ENCODE data around the gene TMC8. TPM values are rescaled to one million over a fixed set of nuclear protein-coding genes. Genes with fewer than 3 reads are reported as not detected.

TMC8 gene
- total and polyA plus RNA-seq, 2 of the 8 experiments (the other 6 are each of a cell fraction or from before 2014, with no cell fraction given): 1.00 to 2.8 TPM

DNA sequence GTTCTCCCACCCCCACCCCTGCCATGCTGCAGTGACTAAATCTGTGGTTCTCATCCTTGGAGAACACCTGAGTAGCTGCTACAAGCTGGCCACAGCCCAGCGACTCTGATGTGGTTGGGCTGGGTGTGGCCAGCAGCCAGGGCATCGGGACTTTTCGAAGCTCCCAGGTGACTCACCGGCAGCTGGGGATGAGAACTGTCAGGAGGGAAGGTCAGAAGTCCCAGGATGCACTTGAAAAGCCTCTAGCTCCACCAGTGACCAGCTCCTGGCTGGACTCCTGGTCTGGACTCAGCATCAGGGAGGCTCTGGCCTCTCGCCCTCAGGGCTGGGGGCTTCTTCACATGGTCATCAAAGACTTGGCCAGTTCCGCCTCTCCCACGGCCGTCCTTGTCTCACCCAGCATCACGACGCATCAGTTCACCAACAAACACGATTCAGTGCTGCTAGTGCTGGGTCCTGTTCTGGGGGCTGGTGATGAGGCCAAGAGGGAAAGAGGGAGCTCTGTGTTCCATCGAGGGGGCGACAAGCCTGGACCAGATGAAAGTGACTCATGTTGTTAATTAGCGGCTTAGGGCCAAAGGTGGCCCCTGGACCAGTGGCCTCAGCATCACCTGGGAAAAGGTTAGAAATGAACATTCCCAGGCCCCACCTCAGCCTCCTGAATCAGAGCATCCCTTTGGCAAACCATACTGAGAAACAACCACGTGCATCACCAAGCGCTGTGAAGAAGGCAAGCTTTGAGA, 11.7 kb downstream of the TMC8 start:
- H4K8ac ChIP-seq (ENCODE audit: extremely low read depth, insufficient read depth, low read length): no peak overlapping the region; the same call in 1 of the 2 replicates
- no peak overlapping the region for H3K18ac ChIP-seq (ENCODE audit: extremely low read depth, low read length)
- no peak overlapping the region for H3K23ac ChIP-seq (ENCODE audit: insufficient read length)
- ChIA-PET CTCF (ENCODE audit: partially characterized antibody) (interaction anchor here (0.6 to 1.8 kb wide), 11 partner anchors 14 to 1557 kb away, joined by 3 to 14 read pairs (median 3); partner anchors contain the start of gene TMC6), POLR2A (ENCODE audit: partially characterized antibody) (interaction anchor here (0.9 to 6.2 kb wide), 7 partner anchors 10 to 84 kb away, joined by 3 to 40 read pairs (median 4); partner anchors contain the start of genes AFMID, TK1 and TMC6)
- peaks cover 2% of the 10 kb centered on the region; the same call in 1 of the 2 replicates for H3K23me2 ChIP-seq (ENCODE audit: low read depth, low read length)
- no peak overlapping the region for H3K14ac ChIP-seq (ENCODE audit: insufficient read length)
- H3K27ac ChIP-seq (ENCODE audit: low read depth, low read length): no peak overlapping the region
- 90% methylated on average over 15 of the region's 16 CpGs; no CpG with 5 or more reads in 1 of the 2 experiments for WGBS, 2 experiments (ENCODE audit: extremely low coverage in 1 of 2, insufficient coverage in 1 of 2, insufficient read length in 1 of 2, insufficient replicate concordance in 2 of 2, low coverage in 1 of 2, low lambda C conversion rate in 2 of 2, missing lambda C conversion rate in 1 of 2)
- peaks cover 0 to 6% (median 5%) of the 10 kb centered on the region in 4 experiments; a peak in 3 of 7 replicates for H3K4me1 ChIP-seq (replicated peaks in 1 of 4; ENCODE audit: control insufficient read depth in 3 of 4, insufficient read depth in 4 of 4, low read length in 3 of 4)
- no peak overlapping the region for H3K4ac ChIP-seq (replicated peaks; ENCODE audit: insufficient read length, low read depth, low read length)
- no peak overlapping the region for H2AK5ac ChIP-seq (ENCODE audit: low read depth, low read length)
- H3K4me2 ChIP-seq (ENCODE audit: insufficient read depth in 1 of 2, low read depth in 2 of 2, low read length in 2 of 2): no peak overlapping the region
- H2BK20ac ChIP-seq (ENCODE audit: low read length): no peak overlapping the region
- H2BK5ac ChIP-seq (ENCODE audit: low read depth, low read length): no peak overlapping the region
- no peak overlapping the region for H3K9ac ChIP-seq (replicated peaks in 1 of 4; ENCODE audit: extremely low read depth in 1 of 4, low read depth in 3 of 4, low read length in 3 of 4)
- H4K91ac ChIP-seq (replicated peaks; ENCODE audit: insufficient read length, low read length): no peak overlapping the region
- 0 out of 7 replicates have a peak, but pooled peaks cover 0 to 2% (median 0%) of the 10 kb centered on the region in 4 experiments for H3K27me3 ChIP-seq (replicated peaks in 1 of 4; ENCODE audit: control insufficient read depth in 3 of 4, extremely low read depth in 1 of 4, insufficient read depth in 3 of 4, low read length in 3 of 4)
- no peak overlapping the region for H2BK15ac ChIP-seq (ENCODE audit: low read length)
- H3K79me2 ChIP-seq (ENCODE audit: control insufficient read depth in 1 of 2, insufficient read depth in 2 of 2, low read length in 2 of 2): no peaks in the 10 kb centered on the region
- H2AFZ ChIP-seq (ENCODE audit: low read length): no peak overlapping the region
- no peak overlapping the region for H2BK12ac ChIP-seq (ENCODE audit: low read depth, low read length)
- DNase-seq (ENCODE audit: low read depth in 1 of 2, low spot score in 2 of 2) (no peak), FAIRE-seq (no peak)
- H4K5ac ChIP-seq (ENCODE audit: insufficient read length, low read depth, low read length): no peak overlapping the region
- H2BK120ac ChIP-seq (replicated peaks; ENCODE audit: low read depth, low read length): no peak overlapping the region
- no peaks in the 10 kb centered on the region for H3K9me3 ChIP-seq (ENCODE audit: insufficient read depth in 2 of 2, low read depth in 1 of 2, low read length in 1 of 2)
- no peak overlapping the region for H3K4me3 ChIP-seq (ENCODE audit: extremely low read depth in 1 of 4, insufficient read depth in 2 of 4, low read depth in 3 of 4, low read length in 4 of 4)
- H3K79me1 ChIP-seq (ENCODE audit: low read depth, low read length): no peaks in the 10 kb centered on the region
- H3K56ac ChIP-seq (replicated peaks; ENCODE audit: insufficient read length, low read depth, low read length): no peak overlapping the region
- H4K20me1 ChIP-seq (replicated peaks in 1 of 2; ENCODE audit: control insufficient read depth in 1 of 2, insufficient read depth in 2 of 2, low read length in 2 of 2): peaks cover 0 to 3% of the 10 kb centered on the region in 2 experiments
- no peaks in the 10 kb centered on the region for H3K36me3 ChIP-seq (ENCODE audit: control insufficient read depth in 2 of 4, insufficient read depth in 4 of 4, low read length in 3 of 4)
- TF ChIP-seq CBX8 (IDR thresholded peaks at IDR 0.05; ENCODE audit: borderline replicate concordance, low read depth, low read length) (no peak), JUN (IDR thresholded peaks at IDR 0.05; ENCODE audit: low read depth, low read length) (no peak), POU5F1 (IDR thresholded peaks at IDR 0.05; ENCODE audit: low read depth, low read length) (no peak), YY1 (IDR thresholded peaks at IDR 0.05; ENCODE audit: low read depth, low read length) (no peak), RNF2 (IDR thresholded peaks at IDR 0.05; ENCODE audit: borderline replicate concordance, low read depth, low read length, missing control alignments, poor library complexity, severe bottlenecking) (no peak), HDAC6 (IDR thresholded peaks at IDR 0.05; ENCODE audit: low read depth, low read length) (no peak), ZNF274 (IDR thresholded peaks at IDR 0.05; ENCODE audit: borderline replicate concordance, extremely low read depth, low read length) (no peak), RXRA (IDR thresholded peaks at IDR 0.05; ENCODE audit: insufficient read depth, low read depth, low read length) (no peak), ASH2L (IDR thresholded peaks at IDR 0.05; ENCODE audit: low read length) (no peak), GTF2F1 (IDR thresholded peaks at IDR 0.05; ENCODE audit: borderline replicate concordance, low read depth, low read length) (no peak)
- TF ChIP-seq, protein P1, sequence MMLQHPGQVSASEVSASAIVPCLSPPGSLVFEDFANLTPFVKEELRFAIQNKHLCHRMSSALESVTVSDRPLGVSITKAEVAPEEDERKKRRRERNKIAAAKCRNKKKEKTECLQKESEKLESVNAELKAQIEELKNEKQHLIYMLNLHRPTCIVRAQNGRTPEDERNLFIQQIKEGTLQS (IDR thresholded peaks at IDR 0.05; ENCODE audit: insufficient read depth, low read depth, low read length): no peak

All from H1 (cell line).